GM12878 (cell line): Measurements from ENCODE around the gene CTXN1. TPM values are rescaled to one million over a fixed set of nuclear protein-coding genes. Genes with fewer than 3 reads are reported as not detected.

Source experiments
- ATAC-seq: fragments of 200-7000 bp; cut with Tn5 transposase; 3 replicates; pipeline ENCODE4 v1.9.1; 2020; ENCODE audit warnings: mild to moderate bottlenecking, moderate library complexity
- BruUV-seq: library from RNA; stranded (reverse); fragments of 400-500 nt; replicated peaks from 2 replicates; lab custom pipeline; 2021; lab: Mats Ljungman, UMichigan
- CTCF ChIA-PET: fragments of 300-600 bp; sonication (Branson Sonifier 250); formaldehyde crosslinking; extraction: SDS; loops from one replicate; lab custom pipeline; 2021; ENCODE audit warnings: inconsistent platforms; lab: Yijun Ruan, JAX
- POLR2A ChIA-PET: fragments of 350-600 bp; formaldehyde crosslinking; extraction: SDS; loops from one replicate; lab custom pipeline; 2021; ENCODE audit warnings: inconsistent platforms; lab: Charles Lee
- RAD21 ChIA-PET: fragments of 300-600 bp; sonication (Branson Sonifier 250); formaldehyde crosslinking; loops from one replicate; lab custom pipeline; 2023; ENCODE audit warnings: antibody characterized with exemption; ENCODE audit not compliant: unreplicated experiment; lab: Charles Lee
- SMC1A ChIA-PET: fragments of 300-600 bp; sonication (Branson Sonifier 250); formaldehyde crosslinking; loops from one replicate; lab custom pipeline; 2023; ENCODE audit not compliant: unreplicated experiment, uncharacterized antibody; lab: Charles Lee
- DNase-seq: peaks from one replicate; pipeline ENCODE4 v3.0.0-alpha.2; 2011; ENCODE audit warnings: low read depth, low spot score
- FAIRE-seq: peaks from 3 replicates; lab custom pipeline; 2011; peaks lifted over from hg19 to GRCh38; lab: Jason Lieb, UNC
- H2AFZ ChIP-seq: 2 replicates; pipeline ENCODE4 v1.6.0; 2011; ENCODE audit warnings: low read depth, low read length, control low read depth; ENCODE audit not compliant: control insufficient read depth
- H3K27ac ChIP-seq: 2 replicates; pipeline ENCODE4 v1.5.1; 2011; ENCODE audit warnings: control low read depth; ENCODE audit not compliant: control insufficient read depth, insufficient read depth
- H3K27me3 ChIP-seq, 2 experiments: replicated peaks in 1 of 2; 2 replicates each; pipeline versions ENCODE4 v1.6.0 to v1.6.1; 2011; ENCODE audit warnings: low read length in 1 of 2; ENCODE audit not compliant: control insufficient read depth in 2 of 2, insufficient read depth in 2 of 2
- H3K36me3 ChIP-seq, 2 experiments: 2 replicates each; pipeline ENCODE4 v1.5.1; 2011; ENCODE audit warnings: low read length in 1 of 2; ENCODE audit not compliant: control insufficient read depth in 2 of 2, insufficient read depth in 2 of 2
- H3K4me1 ChIP-seq: 2 replicates; pipeline ENCODE4 v1.6.1; 2011; ENCODE audit warnings: mild to moderate bottlenecking, low read length, moderate library complexity, mixed read lengths; ENCODE audit not compliant: control insufficient read depth, insufficient read depth
- H3K4me2 ChIP-seq: 2 replicates; pipeline ENCODE4 v1.6.0; 2011; ENCODE audit warnings: control low read depth; ENCODE audit not compliant: control insufficient read depth, insufficient read depth
- H3K4me3 ChIP-seq: fragments of 200-600 bp; sonication (generic); 2 replicates; pipeline ENCODE4 v1.5.1; 2016
- H3K79me2 ChIP-seq: 2 replicates; pipeline ENCODE4 v1.6.0; 2011; ENCODE audit warnings: low read length; ENCODE audit not compliant: control insufficient read depth, insufficient read depth
- H3K9ac ChIP-seq: 2 replicates; pipeline ENCODE4 v1.8.0; 2011; ENCODE audit warnings: low read length, control low read depth, mixed read lengths; ENCODE audit not compliant: control insufficient read depth, insufficient read depth
- H3K9me3 ChIP-seq: replicated peaks from 3 replicates; pipeline ENCODE4 v1.5.1; 2011; ENCODE audit warnings: mild to moderate bottlenecking, low read length; ENCODE audit not compliant: control insufficient read depth, insufficient read depth
- H4K20me1 ChIP-seq: 2 replicates; pipeline ENCODE4 v1.6.0; 2011; ENCODE audit not compliant: control insufficient read depth, insufficient read depth
- ATF3 ChIP-seq: IDR thresholded peaks from 2 replicates; pipeline ENCODE4 v1.6.1; 2011; ENCODE audit warnings: low read depth, mild to moderate bottlenecking, low read length, moderate library complexity, borderline replicate concordance; ENCODE audit errors: extremely low read depth
- CHD2 ChIP-seq: IDR thresholded peaks from 2 replicates; pipeline ENCODE4 v1.6.1; 2011; ENCODE audit warnings: low read depth, low read length, improper control_type of control experiment, borderline replicate concordance
- DPF2 ChIP-seq: fragments of 450-650 bp; IDR thresholded peaks from 2 replicates; pipeline ENCODE4 v1.6.1; 2017; ENCODE audit warnings: mild to moderate bottlenecking
- EED ChIP-seq: sonication (generic); IDR thresholded peaks from 2 replicates; pipeline ENCODE4 v1.6.1; 2016; ENCODE audit warnings: antibody characterized with exemption, low read depth
- EGR1 ChIP-seq, 2 experiments: IDR thresholded peaks; 1 replicate in 1 of 2; 2 replicates in 1 of 2; pipeline ENCODE4 v1.6.1; 2011 to 2012; ENCODE audit warnings: low read depth in 2 of 2, low read length in 2 of 2, borderline replicate concordance in 1 of 2, mild to moderate bottlenecking in 1 of 2, moderate library complexity in 1 of 2
- FOXK2 ChIP-seq: fragments of 450-650 bp; IDR thresholded peaks from 2 replicates; pipeline ENCODE4 v1.6.1; 2017; ENCODE audit warnings: mild to moderate bottlenecking, moderate library complexity
- IRF4 ChIP-seq: IDR thresholded peaks from 2 replicates; pipeline ENCODE4 v1.6.1; 2011; ENCODE audit warnings: low read depth, low read length
- KAT2A ChIP-seq: conservative IDR thresholded peaks from 2 replicates; pipeline ENCODE4 v1.6.1; 2011; ENCODE audit warnings: low read depth, low read length; ENCODE audit not compliant: control insufficient read depth
- MEF2B ChIP-seq: fragments of 450-650 bp; IDR thresholded peaks from 2 replicates; pipeline ENCODE4 v1.6.1; 2018; ENCODE audit warnings: mild to moderate bottlenecking, moderate library complexity; ENCODE audit not compliant: partially characterized antibody, poor library complexity, severe bottlenecking
- MXI1 ChIP-seq: fragments of 150-350 bp; IDR thresholded peaks from 2 replicates; pipeline ENCODE4 v1.6.1; 2011; ENCODE audit warnings: low read depth, mild to moderate bottlenecking, inconsistent platforms, low read length, improper control_type of control experiment
- NFYA ChIP-seq: IDR thresholded peaks from 2 replicates; pipeline ENCODE4 v1.6.1; 2011; ENCODE audit warnings: low read depth, mild to moderate bottlenecking, low read length, improper control_type of control experiment, borderline replicate concordance
- NR2C1 ChIP-seq: fragments of 450-650 bp; IDR thresholded peaks from 2 replicates; pipeline ENCODE4 v1.6.1; 2017; ENCODE audit warnings: antibody characterized with exemption, mild to moderate bottlenecking, moderate library complexity
- POLR2AphosphoS5 ChIP-seq: IDR thresholded peaks from 2 replicates; pipeline ENCODE4 v1.6.1; 2011; ENCODE audit warnings: mild to moderate bottlenecking, low read length, inconsistent platforms
- RBBP5 ChIP-seq: fragments of 200-600 bp; sonication (generic); conservative IDR thresholded peaks from 2 replicates; pipeline ENCODE4 v1.6.1; 2016
- RELA ChIP-seq: fragments of 450-650 bp; IDR thresholded peaks from 2 replicates; pipeline ENCODE4 v1.8.0; 2014; ENCODE audit warnings: borderline replicate concordance; ENCODE audit not compliant: partially characterized antibody
- SIN3A ChIP-seq: IDR thresholded peaks from 2 replicates; pipeline ENCODE4 v1.6.1; 2012; ENCODE audit warnings: low read depth, low read length, improper control_type of control experiment
- SMC3 ChIP-seq: IDR thresholded peaks from 2 replicates; pipeline ENCODE4 v1.6.1; 2011; ENCODE audit warnings: low read length, improper control_type of control experiment, borderline replicate concordance
- SUZ12 ChIP-seq: fragments of 200-600 bp; sonication (generic); IDR thresholded peaks from one replicate; pipeline ENCODE4 v1.6.1; 2018; ENCODE audit warnings: antibody characterized with exemption, mild to moderate bottlenecking; ENCODE audit not compliant: unreplicated experiment
- ZNF207 ChIP-seq: fragments of 450-650 bp; IDR thresholded peaks from 2 replicates; pipeline ENCODE4 v1.6.1; 2014; ENCODE audit warnings: antibody characterized with exemption, mild to moderate bottlenecking, borderline replicate concordance
- WGBS: methylation state at CpG from one replicate; pipeline ENCODE4 v1.1.6; 2016; ENCODE audit warnings: low lambda C conversion rate; ENCODE audit not compliant: insufficient replicate concordance, insufficient coverage; ENCODE audit errors: missing lambda C conversion rate; 5-methylcytosine and 5-hydroxymethylcytosine counted together
- in situ Hi-C: fragments of 300-500 bp; cut with MboI; formaldehyde crosslinking; loops from 9 replicates; pipeline ENCODE4 v1.14.3; 2018; ENCODE audit warnings: mixed read lengths
- intact Hi-C: fragments of 100-400 bp; cut with micrococcal nuclease; formaldehyde crosslinking; loops from one replicate; pipeline ENCODE4 v1.14.2; 2022; ENCODE audit not compliant: unreplicated experiment
- polyA plus RNA-seq, 11 experiments: library from polyadenylated mRNA; depleted of rRNA in 4 of 11; unstranded in 6 of 11; stranded (reverse) in 5 of 11; fragments of >200 nt; fragmentation: Nextera tagmentation in 4 of 11; fragmentation: Illumina TruSeq in 1 of 11; extraction: Ambion mirVana in 4 of 11; extraction: Trizol in 1 of 11; gene quantifications; 1 replicate in 1 of 11; 2 replicates in 10 of 11; pipeline versions ENCODE4 v1.2.1 to v1.2.3, GENCODE V29; 2011 to 2016; ENCODE audit warnings: inconsistent platforms in 2 of 11, missing spikeins in 2 of 11, low read depth in 1 of 11
- total RNA-seq, 4 experiments: library from RNA; depleted of rRNA in 3 of 4; stranded (reverse); fragments of >200 nt in 3 of 4; fragmentation: Illumina TruSeq in 1 of 4; extraction: Trizol in 1 of 4; gene quantifications; 2 replicates each; pipeline versions ENCODE4 v1.2.1 to v1.2.3, GENCODE V29; 2013 to 2021
- TF ChIP-seq, protein P1 (sequence below): fragments of 450-650 bp; IDR thresholded peaks from 2 replicates; pipeline ENCODE4 v1.6.1; 2017; ENCODE audit warnings: mild to moderate bottlenecking, moderate library complexity

The CTXN1 gene
- total and polyA plus RNA-seq, 10 of the 15 experiments (the other 5 are each of a cell fraction or from before 2014, with no cell fraction given) = 0.04 to 1.0 (median 0.38) TPM; not detected in 4

- BruUV-seq = TSS peak; percentile 99
- intact Hi-C loops (loop anchor here (1.0 to 10.0 kb wide), 3 partner anchors 58 to 309 kb away; no protein-coding TSS in a partner anchor), in situ Hi-C loops (loop anchor here (10.0 kb wide), 1 partner anchor 311 kb away; no protein-coding TSS in a partner anchor)
- Histone ChIP-seq H4K20me1 (no peaks in the 10 kb centered on the region), H3K9ac (peak overlapping the region; percentile 76), H3K79me2 (peaks cover 23% of the 10 kb centered on the region), H2AFZ (peak overlapping the region; percentile 91), H3K36me3 (peaks cover 0 to 7% of the 10 kb centered on the region in 2 experiments; a peak in 3 of 4 replicates), H3K4me2 (peak overlapping the region; percentile 100), H3K4me3 (peak overlapping the region; percentile 75), H3K9me3 (no peaks in the 10 kb centered on the region), H3K27ac (peak overlapping the region; percentile 59), H3K27me3 (no peaks in the 10 kb centered on the region), H3K4me1 (peaks cover 7% of the 10 kb centered on the region)
- WGBS = 24% methylated on average over 18 of the region's 18 CpGs
- RAD21 ChIA-PET = interaction anchor here (0.5 to 2.3 kb wide), 19 partner anchors 12 to 842 kb away, joined by 3 to 17 read pairs (median 4); partner anchors contain the start of genes ELAVL1, MAP2K7, MARCHF2 and NDUFA7
- peak; percentile 58 for DNase-seq
- POLR2A ChIA-PET = interaction anchor here (0.6 to 2.4 kb wide), 6 partner anchors 14 to 231 kb away, joined by 3 to 18 read pairs (median 4); partner anchors contain the start of genes MAP2K7 and SNAPC2
- SMC1A ChIA-PET = interaction anchor here (0.8 to 3.1 kb wide), 11 partner anchors 13 to 232 kb away, joined by 3 to 29 read pairs (median 3); partner anchors contain the start of genes ELAVL1 and SNAPC2
- FAIRE-seq = no peak
- CTCF ChIA-PET = interaction anchor here (0.6 to 4.3 kb wide), 27 partner anchors 10 to 842 kb away, joined by 3 to 55 read pairs (median 7); partner anchors contain the start of genes ELAVL1, MAP2K7, SNAPC2 and ZNF414
- peak; percentile 67 for ATAC-seq
- TF ChIP-seq IRF4 = no peak
- TF ChIP-seq SIN3A = 0 out of 2 replicates have a peak, but pooled peaks have one; percentile 7
- TF ChIP-seq NR2C1 = no peak
- no peak for TF ChIP-seq RBBP5
- TF ChIP-seq SUZ12 = no peak
- peak; percentile 76; the same call in 1 of the 2 replicates for TF ChIP-seq SMC3
- no peak for TF ChIP-seq EGR1 (IDR thresholded peaks at IDR 0.05; ENCODE audit: borderline replicate concordance in 1 of 2, low read depth in 2 of 2, low read length in 2 of 2)
- TF ChIP-seq POLR2AphosphoS5 = no peak
- peak; percentile 96 for TF ChIP-seq MEF2B
- no peak for TF ChIP-seq FOXK2
- no peak for TF ChIP-seq ATF3
- TF ChIP-seq EED = no peak
- TF ChIP-seq NFYA = no peak
- TF ChIP-seq KAT2A = no peak
- TF ChIP-seq RELA = no peak
- TF ChIP-seq CHD2 = no peak
- TF ChIP-seq MXI1 = no peak
- TF ChIP-seq DPF2 = 0 out of 2 replicates have a peak, but pooled peaks have one; percentile 4
- TF ChIP-seq ZNF207 = peak; percentile 58; the same call in 1 of the 2 replicates
- TF ChIP-seq, protein P1, sequence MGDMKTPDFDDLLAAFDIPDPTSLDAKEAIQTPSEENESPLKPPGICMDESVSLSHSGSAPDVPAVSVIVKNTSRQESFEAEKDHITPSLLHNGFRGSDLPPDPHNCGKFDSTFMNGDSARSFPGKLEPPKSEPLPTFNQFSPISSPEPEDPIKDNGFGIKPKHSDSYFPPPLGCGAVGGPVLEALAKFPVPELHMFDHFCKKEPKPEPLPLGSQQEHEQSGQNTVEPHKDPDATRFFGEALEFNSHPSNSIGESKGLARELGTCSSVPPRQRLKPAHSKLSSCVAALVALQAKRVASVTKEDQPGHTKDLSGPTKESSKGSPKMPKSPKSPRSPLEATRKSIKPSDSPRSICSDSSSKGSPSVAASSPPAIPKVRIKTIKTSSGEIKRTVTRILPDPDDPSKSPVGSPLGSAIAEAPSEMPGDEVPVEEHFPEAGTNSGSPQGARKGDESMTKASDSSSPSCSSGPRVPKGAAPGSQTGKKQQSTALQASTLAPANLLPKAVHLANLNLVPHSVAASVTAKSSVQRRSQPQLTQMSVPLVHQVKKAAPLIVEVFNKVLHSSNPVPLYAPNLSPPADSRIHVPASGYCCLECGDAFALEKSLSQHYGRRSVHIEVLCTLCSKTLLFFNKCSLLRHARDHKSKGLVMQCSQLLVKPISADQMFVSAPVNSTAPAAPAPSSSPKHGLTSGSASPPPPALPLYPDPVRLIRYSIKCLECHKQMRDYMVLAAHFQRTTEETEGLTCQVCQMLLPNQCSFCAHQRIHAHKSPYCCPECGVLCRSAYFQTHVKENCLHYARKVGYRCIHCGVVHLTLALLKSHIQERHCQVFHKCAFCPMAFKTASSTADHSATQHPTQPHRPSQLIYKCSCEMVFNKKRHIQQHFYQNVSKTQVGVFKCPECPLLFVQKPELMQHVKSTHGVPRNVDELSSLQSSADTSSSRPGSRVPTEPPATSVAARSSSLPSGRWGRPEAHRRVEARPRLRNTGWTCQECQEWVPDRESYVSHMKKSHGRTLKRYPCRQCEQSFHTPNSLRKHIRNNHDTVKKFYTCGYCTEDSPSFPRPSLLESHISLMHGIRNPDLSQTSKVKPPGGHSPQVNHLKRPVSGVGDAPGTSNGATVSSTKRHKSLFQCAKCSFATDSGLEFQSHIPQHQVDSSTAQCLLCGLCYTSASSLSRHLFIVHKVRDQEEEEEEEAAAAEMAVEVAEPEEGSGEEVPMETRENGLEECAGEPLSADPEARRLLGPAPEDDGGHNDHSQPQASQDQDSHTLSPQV = no peak
Measured at GRCh38 chr19:7944177-7944761, 18.3 kb upstream of the CTXN1 start.
